Osteoblast (primary cell): ENCODE measurements around the gene DES. TPM values are rescaled to one million over a fixed set of nuclear protein-coding genes. Genes with fewer than 3 reads are reported as not detected.

Source experiments
- DNase-seq: peaks from one replicate; pipeline ENCODE4 v3.0.0; 2011; ENCODE audit warnings: low spot score, mixed read lengths; ENCODE audit not compliant: insufficient read length; ENCODE audit errors: missing footprints
- H2AFZ ChIP-seq: 2 replicates; pipeline ENCODE4 v1.6.0; 2011; ENCODE audit warnings: mild to moderate bottlenecking, low read length
- H3K27ac ChIP-seq: 2 replicates; pipeline ENCODE4 v1.5.1; 2011; ENCODE audit warnings: mild to moderate bottlenecking, low read depth, low read length, moderate library complexity
- H3K27me3 ChIP-seq: 2 replicates; pipeline ENCODE4 v1.6.0; 2012; ENCODE audit warnings: mild to moderate bottlenecking, control low read depth, inconsistent platforms, low read length, moderate library complexity; ENCODE audit not compliant: insufficient read depth
- H3K36me3 ChIP-seq: 2 replicates; pipeline ENCODE4 v1.5.1; 2011; ENCODE audit warnings: mild to moderate bottlenecking, low read length, control low read depth, moderate library complexity; ENCODE audit not compliant: insufficient read depth
- H3K4me1 ChIP-seq: 2 replicates; pipeline ENCODE4 v1.5.1; 2011; ENCODE audit warnings: mild to moderate bottlenecking, low read length, control low read depth, moderate library complexity; ENCODE audit not compliant: insufficient read depth
- H3K4me2 ChIP-seq: 2 replicates; pipeline ENCODE4 v1.6.0; 2011; ENCODE audit warnings: mild to moderate bottlenecking, low read length; ENCODE audit not compliant: insufficient read depth
- H3K4me3 ChIP-seq: fragments of 200-600 bp; sonication (generic); 3 replicates; pipeline ENCODE4 v1.5.1; 2012; ENCODE audit warnings: mild to moderate bottlenecking, low read length, inconsistent platforms; ENCODE audit not compliant: insufficient read depth
- H3K79me2 ChIP-seq: 2 replicates; pipeline ENCODE4 v1.6.0; 2012; ENCODE audit warnings: mild to moderate bottlenecking, low read length, control low read depth, inconsistent platforms; ENCODE audit not compliant: insufficient read depth
- H3K9me3 ChIP-seq: 2 replicates; pipeline ENCODE4 v1.5.1; 2011; ENCODE audit warnings: low read depth, low read length, control low read depth
- H4K20me1 ChIP-seq: 2 replicates; pipeline ENCODE4 v1.6.0; 2012; ENCODE audit warnings: mild to moderate bottlenecking, low read length, control low read depth; ENCODE audit not compliant: insufficient read depth
- CTCF ChIP-seq: IDR thresholded peaks from 2 replicates; pipeline ENCODE4 v1.5.1; 2011; ENCODE audit warnings: mild to moderate bottlenecking, low read depth, low read length, moderate library complexity; ENCODE audit errors: extremely low read depth
- total RNA-seq: library from RNA; depleted of rRNA; stranded (reverse); fragments of >200 nt; gene quantifications from 2 replicates; pipeline ENCODE4 v1.2.3, GENCODE V29; 2012

Gene DES
- total RNA-seq, 1 donor = 0.72 TPM

- H3K4me3 ChIP-seq = no peak overlapping the region
- no peaks in the 10 kb centered on the region for H4K20me1 ChIP-seq
- H3K4me1 ChIP-seq = peaks cover 15% of the 10 kb centered on the region
- peak overlapping the region; percentile 67 for H3K4me2 ChIP-seq
- no peaks in the 10 kb centered on the region for H3K9me3 ChIP-seq
- DNase-seq = peak; percentile 58
- H3K36me3 ChIP-seq = no peaks in the 10 kb centered on the region
- peaks cover 1% of the 10 kb centered on the region for H3K27me3 ChIP-seq
- no peaks in the 10 kb centered on the region for H3K79me2 ChIP-seq
- peak overlapping the region; percentile 2 for H2AFZ ChIP-seq
- peak overlapping the region; percentile 62 for H3K27ac ChIP-seq
- no peak for TF ChIP-seq CTCF
Observed at GRCh38 chr2:219423652-219424377, 5.6 kb downstream of the DES start.

GRCh38 chr2:219425238-219426067 lies 7.3 kb downstream of the DES start:
- Histone ChIP-seq H3K27ac (peak overlapping the region; percentile 62), H3K36me3 (no peaks in the 10 kb centered on the region), H2AFZ (no peak overlapping the region), H3K4me2 (no peak overlapping the region), H3K9me3 (no peaks in the 10 kb centered on the region), H4K20me1 (no peaks in the 10 kb centered on the region), H3K4me1 (peaks cover 15% of the 10 kb centered on the region), H3K4me3 (no peak overlapping the region), H3K79me2 (no peaks in the 10 kb centered on the region), H3K27me3 (no peaks in the 10 kb centered on the region)
- DNase-seq = peak; percentile 53
- TF ChIP-seq CTCF = no peak

GRCh38 chr2:219426068-219426443 lies 7.9 kb downstream of the DES start:
- H4K20me1 ChIP-seq = no peaks in the 10 kb centered on the region
- no peaks in the 10 kb centered on the region for H3K9me3 ChIP-seq
- no peaks in the 10 kb centered on the region for H3K79me2 ChIP-seq
- peaks cover 15% of the 10 kb centered on the region for H3K4me1 ChIP-seq
- no peak for TF ChIP-seq CTCF
- no peak overlapping the region for H3K4me3 ChIP-seq
- H3K27me3 ChIP-seq = no peaks in the 10 kb centered on the region
- H3K27ac ChIP-seq = no peak overlapping the region
- no peak overlapping the region for H2AFZ ChIP-seq
- H3K4me2 ChIP-seq = no peak overlapping the region
- DNase-seq = peak; percentile 38
- no peaks in the 10 kb centered on the region for H3K36me3 ChIP-seq

GRCh38 chr2:219426534-219427136 lies 8.5 kb downstream of the DES start:
- no peak overlapping the region for H3K27ac ChIP-seq
- H3K4me3 ChIP-seq = no peak overlapping the region
- H3K4me1 ChIP-seq = peaks cover 15% of the 10 kb centered on the region
- no peaks in the 10 kb centered on the region for H3K27me3 ChIP-seq
- H4K20me1 ChIP-seq = no peaks in the 10 kb centered on the region
- H3K9me3 ChIP-seq = no peaks in the 10 kb centered on the region
- no peak overlapping the region for H3K4me2 ChIP-seq
- no peak for DNase-seq
- H2AFZ ChIP-seq = no peak overlapping the region
- H3K79me2 ChIP-seq = no peaks in the 10 kb centered on the region
- TF ChIP-seq CTCF = no peak
- H3K36me3 ChIP-seq = no peaks in the 10 kb centered on the region
